HG03060 (cell line): ENCODE measurements around the gene ACOT7.

Experiments
- ATAC-seq: cut with Tn5 transposase; IDR thresholded peaks from one replicate; pipeline ENCODE4 v1.9.1; 2021; ENCODE audit warnings: low read depth, moderate number of reproducible peaks; ENCODE audit not compliant: unreplicated experiment

Gene ACOT7

DNA sequence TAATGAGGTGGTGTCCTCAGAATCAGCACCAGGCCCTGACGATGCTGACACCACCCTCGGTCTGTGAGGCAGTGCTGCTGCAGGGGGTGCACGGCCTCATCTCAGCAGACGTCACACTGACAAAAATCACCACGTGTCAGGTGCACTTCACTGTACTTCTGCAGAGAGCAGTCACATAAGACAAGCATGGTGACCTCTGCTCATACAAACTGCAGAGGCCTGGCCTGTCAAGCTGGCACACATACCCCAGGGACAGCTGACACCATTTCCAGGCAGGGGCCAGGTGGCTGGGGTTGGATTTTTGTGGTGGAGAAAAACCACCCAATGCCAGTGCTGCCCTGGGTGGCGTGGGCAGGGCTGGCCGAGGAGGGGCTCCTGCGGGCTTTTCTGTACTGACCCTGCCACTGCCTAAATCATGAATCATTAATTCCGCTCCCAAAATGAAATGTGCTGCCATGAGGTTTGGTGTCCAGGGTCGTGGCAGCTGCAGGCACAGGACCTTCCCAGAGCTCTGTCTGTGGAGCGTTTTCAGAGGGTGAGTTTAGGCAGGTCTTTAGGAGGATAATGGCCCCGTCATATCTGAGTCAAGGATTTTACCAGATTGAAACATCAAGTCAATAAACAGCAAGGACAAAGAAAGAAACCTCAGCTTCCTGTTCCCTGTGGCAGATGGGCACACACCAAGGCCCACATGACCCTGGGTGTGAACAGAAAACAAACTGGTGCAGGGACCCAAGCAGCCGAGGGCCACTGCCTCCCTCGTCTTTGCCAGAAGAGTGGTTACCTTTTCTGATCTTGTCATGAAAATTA lies 99.3 kb downstream of the ACOT7 start:
- no peak for ATAC-seq

DNA sequence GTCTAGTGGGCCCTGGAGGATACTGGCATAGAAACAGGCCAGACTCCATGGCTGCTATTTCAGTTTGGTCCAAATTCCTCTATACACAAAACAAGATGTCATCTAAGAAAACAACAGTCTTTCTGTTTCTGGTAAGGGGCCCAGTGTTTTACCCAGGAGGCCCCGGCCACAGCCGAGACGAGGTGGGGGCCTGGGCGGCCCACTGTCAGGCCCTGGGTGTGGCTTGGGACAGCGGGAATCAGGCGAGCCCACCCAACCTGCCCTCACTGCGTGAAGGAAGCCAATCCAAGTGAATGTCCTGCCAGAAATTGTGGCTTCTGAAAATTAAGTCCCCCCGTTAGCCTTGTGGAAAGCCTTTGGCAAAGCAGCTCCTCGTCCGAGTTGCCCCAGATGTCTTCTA lies 101.5 kb downstream of the ACOT7 start:
- ATAC-seq = no peak

DNA sequence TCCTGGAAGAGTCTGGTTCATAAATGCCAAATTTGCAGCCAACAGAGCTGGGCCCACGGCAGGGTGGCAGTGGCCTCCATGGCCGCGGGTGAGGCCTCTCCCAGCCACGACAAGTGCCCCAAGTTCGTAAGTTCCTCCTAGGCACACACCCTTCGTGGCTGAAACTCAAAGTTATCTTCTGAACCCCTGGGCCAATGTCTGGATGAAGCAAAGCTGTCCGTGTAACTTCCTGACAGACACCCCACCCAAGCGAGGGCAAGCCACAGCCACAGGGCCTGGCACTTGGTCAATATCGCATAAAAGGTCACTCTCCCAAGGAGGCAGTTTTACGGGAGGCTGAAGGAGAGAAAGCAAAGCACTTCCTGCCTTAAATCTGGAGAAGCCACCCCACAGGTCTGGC lies 104.9 kb downstream of the ACOT7 start:
- ATAC-seq = no peak

DNA sequence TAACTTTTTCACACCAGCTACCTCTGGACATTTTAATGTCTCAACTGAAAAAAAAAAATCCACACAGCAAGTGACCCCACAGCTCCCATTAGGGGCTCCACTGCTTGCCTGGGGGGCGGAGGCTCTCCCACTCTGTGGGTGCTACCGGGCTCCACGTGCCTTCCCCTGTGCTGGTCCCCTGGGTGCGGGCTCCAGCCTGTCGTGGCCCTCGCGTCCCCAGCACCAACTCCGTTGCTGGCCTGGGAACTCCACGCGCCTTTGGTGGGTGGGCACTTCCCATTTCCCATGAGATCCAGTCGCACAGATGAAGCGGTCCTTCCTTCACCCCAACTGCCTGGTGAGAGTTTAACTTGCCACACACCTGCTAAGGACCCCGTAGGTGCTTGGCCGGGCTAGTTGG lies 105.5 kb downstream of the ACOT7 start:
- ATAC-seq = no peak

DNA sequence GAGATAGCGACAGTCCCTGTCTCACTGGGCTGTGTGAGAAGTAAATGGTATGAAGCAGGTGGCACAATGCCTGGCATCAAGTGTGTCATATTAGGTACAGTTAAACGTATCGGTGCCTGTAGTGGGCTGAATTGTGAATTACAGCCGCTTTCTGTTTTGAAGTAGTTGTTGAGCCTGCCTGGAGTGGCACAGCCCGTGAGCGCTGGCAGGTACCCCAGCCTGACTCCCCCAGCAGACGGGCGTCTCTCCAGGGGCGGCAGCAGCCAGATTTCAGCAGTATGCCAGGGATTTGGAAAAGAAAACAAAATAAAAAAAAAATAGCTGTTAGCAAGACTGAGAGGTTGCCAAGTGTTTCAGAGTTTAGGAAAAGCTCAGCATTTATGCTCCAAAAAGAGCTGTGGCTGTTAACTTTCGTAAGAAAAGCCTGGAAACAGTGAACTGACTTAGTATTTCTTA lies 106.1 kb downstream of the ACOT7 start:
- no peak for ATAC-seq

DNA sequence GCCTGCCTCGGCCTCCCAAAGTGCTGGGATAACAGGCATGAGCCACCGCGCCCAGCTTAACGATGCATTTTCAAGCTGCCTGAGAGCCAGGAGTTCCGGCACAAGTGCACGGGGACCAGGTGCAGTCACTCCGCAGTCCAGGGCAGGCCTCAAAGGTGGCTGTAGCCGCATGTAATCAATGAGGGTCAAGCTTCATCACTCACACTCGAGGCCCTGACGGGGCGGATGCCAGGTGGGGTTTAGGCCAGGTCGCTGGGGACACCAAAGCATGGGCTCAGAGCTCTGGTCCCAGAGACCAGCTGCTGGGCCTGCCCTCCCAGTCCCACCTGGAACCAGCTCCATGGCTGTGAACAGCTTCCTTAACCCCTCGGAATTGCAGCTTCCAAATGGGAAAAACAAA lies 106.5 kb downstream of the ACOT7 start:
- ATAC-seq = no peak

DNA sequence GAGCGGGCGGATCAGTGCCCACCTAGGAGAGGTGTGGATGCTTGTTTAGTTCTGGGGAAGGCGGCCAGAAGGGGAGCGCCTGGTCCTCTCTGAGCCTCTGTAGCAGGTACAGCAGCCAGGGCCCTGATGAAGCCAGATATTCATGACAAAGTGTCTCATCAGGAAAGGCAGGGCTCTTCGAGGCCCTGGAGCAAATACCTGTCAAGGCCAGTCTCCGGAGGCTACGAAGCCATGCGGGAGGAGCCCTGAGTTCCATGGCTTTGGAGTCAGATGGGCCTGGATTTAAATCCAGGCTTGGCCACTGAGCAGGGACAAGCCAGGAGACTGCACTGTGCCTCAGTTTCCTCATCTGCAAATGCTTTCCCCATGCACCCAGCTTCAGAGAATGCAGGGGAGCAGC lies 107.3 kb downstream of the ACOT7 start:
- no peak for ATAC-seq

DNA sequence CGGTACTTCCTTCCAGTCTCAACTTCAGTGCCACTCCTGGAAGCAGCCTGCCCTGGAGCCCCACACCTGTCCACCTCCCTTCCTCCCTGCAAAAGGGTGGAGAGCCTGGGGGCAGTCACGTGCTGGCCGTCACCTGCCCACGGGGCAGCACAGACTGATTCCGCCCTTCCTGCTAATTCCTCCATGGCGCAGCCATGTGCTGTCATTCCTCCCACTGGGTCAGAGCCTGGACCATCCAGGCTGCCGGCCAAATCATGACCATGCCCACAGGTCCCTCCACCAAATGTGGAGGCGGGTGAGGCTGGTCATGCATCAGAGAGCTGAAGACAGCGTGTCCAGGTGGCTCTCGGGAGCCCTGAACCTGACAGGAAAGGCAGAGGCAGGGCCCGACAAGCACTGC lies 108.2 kb downstream of the ACOT7 start:
- no peak for ATAC-seq

DNA sequence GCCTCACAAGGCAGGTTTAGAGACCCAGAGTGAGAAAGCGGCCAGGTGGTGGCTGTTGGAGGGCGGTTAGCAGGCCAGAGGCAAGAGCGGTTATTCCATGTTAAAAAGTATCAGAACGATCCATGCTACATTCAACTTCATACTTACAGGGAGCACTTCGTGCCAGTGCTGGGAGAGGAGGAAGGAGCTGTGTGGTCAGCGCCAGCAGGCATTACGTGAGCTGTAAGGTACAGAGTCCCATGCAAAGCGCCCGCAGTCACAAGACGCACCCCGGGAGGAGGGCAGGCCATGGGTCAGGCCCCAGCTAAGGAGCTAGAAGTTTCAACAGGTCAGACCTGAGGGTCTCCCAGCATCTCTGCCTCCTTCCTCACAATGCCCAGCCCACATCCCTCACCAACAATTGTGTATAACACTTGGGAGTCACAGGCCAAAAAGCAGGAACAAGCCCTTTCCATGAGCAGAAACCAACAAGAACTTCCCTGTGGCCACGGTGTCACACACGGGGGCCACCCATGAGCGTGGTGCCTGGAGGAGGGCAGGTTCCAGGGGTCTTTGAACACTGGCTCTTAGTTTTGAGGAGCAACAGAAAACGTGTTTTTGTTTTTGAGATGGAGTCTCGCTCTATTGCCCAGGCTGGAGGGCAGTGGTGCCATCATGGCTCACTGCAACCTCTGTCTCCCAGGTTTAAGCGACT lies 110.8 kb downstream of the ACOT7 start:
- ATAC-seq = no peak

DNA sequence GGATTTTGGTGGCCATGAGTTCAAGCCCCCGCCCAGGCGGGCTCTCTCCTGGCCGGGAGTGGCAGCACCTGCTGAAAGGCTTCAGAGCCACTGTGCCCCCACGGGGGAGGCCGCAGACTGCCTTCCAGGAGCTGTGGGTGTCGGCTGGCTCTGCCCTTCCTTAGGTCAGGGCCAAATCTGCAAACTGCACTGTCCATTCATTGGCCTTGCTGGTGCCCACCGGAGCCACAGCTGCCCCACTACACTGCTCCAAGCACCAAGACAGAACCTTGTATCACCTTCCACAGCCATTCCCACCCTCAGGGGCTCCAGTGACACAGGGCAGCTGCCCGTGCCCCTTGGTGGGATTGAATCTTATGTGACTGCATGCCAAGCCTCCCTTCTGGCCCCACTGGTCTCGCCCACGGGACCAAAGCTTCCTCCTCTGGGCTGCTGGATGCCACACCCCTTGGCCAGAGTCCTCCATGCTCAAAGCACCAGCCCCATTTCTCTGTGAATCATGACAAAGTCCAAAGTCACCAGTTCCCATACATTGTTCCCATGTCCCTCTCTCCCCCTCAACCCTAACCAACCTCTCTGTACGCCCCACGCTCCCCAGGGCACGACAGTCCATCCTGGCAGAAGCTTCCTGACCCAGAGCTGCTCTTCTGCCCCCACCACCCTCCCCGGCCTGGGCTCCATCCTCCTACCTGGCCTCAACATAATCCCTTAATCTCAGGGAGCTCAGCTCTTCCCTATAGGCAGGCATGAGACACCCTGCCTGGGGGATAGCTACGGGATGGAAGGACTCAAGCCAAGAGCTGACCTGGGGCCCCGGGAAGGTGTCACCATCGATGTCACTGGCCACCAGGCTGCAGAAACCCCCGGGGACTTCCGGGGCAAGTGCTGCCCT lies 111.8 kb downstream of the ACOT7 start:
- ATAC-seq = no peak

DNA sequence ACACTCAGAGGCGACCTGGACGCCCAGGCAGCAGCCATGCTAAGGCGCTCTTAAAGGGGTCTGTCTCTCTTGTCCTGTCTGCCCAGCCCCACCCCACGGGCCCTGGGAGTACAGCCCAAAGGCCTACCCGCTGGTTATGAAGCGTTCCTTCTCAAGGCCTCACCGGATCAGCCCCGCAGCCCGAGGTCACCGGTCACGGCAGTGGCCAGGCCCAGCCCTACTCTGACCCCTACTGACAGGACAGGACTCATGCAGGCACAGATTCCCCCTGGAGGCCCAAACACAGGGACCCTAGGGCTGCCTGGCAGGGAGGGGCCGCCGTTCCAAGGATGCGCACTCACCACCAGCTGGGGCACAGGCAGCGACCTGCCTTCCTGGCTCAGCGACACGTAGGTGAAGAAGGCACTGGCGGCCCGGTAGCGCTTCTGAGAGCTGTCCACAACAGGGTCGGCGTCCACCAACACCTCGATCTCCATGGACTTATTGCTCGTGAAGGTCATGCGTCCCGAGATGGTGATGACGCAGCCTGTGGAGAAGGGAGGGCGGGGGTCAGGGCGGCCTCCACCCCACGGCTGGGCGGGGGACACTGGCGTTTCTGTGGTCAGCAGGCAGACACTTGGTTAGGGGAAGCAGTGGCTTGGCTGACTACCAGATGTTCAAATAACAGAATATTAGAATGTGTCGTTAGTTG lies 112.7 kb downstream of the ACOT7 start:
- ATAC-seq = no peak

DNA sequence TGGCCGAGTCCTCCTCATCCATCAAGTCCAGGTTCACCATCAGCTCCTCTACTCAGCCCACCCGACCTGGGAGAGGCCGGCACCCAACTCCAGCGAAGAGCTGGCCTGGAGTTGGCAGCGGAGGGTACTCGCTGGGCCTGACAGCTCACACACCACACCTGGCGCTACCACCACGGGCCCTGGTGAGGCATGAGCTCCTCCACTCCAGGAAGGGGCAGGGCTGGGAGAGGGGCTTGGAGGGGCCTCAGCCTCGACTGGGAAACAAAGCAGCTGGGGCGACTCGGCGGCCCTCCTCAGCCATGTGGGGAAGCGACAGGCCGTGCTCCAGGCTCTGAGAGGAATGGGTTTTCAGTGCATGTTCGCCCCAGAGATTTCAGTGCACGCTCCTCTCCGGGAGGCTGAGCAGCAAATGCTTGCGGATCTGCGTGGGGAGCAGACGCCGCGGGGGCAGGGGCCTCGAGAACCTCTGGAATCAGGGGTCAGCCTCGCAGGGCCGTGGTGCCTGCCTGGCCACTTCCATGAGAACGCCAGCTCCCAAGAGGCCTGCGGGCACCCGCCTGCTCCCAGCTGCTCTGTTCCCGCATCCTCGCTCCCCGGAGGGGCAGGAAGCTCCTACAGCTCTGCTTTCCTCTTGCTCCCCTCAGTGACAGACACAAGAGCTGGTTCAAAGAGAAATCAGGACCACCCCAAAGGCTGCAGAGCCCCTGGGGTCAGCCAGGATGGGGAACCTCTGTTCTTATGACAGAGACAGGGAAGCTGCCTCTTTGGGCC lies 113.8 kb downstream of the ACOT7 start:
- ATAC-seq = no peak

DNA sequence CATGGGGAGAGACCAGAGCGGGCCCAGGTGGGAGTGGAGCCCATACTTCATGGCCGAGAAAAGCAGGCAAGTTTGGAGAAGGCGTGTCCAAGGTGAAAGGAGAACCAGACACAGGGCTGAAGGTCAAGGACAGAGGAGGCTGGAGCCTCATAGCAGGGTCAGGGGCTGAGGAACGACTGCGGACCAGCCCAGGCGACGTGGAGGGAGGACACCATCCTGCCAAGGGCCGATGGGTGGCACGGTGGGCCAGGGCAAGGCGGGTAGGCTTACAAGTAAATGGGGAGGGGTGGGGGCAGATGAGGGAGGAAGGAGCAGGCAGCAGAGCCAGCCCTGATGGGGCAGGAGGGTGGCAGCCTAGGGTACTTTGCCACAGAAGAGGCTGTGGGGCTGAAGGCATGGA lies 114.5 kb downstream of the ACOT7 start:
- no peak for ATAC-seq

DNA sequence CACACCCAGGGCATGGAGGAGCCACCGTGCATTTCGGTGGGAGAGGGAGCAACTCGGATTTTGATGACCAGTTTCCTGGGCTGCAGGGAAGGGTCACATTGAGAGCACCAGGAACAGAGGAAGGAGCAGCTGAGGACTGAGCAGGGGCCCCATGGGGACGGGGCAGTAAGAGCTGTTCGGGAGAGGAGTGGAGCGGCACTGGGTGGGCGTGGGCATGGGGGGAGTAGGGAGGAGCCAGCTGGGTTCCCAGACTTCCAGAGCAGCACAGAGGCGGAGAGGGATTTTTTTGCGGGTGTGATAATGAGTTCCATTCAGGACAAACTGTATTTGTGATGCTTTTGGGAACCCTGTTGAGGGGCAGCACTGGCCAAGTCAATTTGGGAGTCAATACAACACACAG lies 115.3 kb downstream of the ACOT7 start:
- no peak for ATAC-seq

DNA sequence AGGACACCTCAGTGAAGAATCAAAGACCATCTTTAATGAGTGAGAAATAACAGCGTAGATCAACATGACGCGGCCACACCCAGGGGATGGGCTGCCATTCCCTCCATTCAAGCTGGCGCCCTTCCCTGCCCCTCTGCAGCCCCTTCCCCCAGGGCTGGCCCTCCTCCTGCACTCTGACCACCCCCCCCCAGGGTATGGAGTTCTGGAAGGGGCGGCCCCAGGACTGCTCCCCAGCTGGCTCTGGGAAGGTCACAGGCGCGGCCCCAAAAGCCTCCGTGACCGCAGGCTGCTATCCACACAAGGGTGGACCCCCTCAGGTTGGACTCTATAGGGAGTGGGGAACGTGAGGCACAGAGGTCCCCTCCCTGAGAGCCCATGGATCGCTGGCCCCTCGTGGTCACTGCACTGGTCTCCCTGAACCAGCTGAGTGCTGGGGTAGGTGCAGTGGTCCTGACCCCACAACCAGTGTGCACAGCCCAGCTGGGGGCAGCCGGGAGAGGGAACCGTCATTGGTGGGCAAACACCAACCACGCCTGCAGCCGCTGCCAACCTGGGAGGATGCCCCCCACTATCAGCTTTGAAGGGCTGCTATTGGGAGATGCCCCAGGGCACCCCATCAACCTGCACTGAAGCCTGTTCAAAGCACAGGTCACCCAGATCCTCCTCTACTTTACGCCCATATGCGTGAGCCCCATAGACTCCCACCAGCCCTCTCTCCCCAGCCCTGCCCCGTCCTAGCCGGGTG lies 116.6 kb downstream of the ACOT7 start:
- ATAC-seq = no peak

DNA sequence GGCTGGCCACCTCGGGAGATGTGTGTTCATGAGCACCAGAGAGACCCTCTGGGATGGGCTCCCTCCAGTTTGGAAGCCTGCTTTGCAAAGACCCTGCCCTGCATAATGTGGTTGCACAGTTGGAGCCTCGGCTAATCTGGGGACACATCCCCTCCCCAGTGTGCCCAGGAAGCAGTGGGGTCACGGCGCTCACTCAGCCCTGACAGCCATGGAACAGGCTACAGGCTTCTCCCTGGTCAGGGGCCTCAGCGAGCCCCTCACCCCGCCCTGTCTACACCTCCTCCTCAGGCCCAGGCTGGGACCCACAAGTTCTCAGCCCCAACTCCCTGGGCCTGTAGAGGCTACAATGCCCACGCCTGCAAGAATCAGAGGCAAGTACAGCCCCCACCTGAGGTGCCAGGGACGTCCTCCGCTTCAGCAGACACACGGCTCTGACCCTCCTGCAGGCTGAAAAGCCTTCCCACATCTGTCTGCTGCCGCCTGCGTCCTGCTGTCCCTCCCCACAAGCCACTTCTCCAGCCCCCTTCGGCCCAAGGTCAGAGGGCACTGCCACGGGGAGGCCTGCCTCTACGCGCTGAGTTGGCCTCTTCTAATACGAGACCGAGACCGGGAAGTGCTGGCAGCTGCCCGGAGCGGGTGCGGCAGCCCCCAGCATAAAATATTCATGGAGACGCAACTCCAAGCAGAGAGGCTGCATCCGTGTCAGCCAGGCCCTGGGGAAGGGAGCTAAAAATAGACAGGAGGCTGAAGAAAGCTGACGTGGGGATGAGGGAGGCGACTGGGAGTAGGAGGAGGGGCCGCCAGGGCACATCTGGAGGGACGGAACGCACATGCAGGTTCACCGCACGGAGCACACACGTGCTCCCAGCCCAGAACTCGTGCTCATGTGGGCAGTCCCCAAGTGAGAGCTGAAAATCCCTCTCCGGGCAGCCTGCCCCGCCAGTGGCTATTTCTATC lies 117.5 kb downstream of the ACOT7 start:
- ATAC-seq = no peak

DNA sequence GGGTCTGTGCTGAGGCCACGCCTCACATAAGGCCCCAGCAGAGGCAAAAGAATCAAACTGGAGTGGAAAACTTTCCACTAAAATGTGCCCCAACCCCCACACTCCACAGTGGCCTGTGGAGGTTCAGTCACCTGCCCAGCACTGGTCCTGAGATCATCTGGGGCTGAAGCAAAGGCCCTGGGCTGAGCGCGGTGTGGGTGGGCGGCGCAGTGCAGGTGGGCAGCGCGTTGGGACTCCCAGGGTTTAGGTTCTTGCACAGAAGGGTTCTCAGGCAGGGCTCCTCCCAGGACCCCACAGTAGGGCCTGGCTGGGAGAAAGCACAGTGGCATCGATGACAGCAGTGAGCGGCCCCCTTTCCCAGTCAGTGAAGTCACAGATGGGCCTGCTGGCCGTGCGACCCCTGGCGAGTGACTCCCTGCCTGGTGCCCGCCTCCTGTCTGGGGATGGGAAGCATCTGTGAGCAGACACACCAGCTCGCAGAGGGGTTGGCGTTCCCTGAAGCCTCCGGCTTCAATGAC lies 118.9 kb downstream of the ACOT7 start:
- no peak for ATAC-seq

DNA sequence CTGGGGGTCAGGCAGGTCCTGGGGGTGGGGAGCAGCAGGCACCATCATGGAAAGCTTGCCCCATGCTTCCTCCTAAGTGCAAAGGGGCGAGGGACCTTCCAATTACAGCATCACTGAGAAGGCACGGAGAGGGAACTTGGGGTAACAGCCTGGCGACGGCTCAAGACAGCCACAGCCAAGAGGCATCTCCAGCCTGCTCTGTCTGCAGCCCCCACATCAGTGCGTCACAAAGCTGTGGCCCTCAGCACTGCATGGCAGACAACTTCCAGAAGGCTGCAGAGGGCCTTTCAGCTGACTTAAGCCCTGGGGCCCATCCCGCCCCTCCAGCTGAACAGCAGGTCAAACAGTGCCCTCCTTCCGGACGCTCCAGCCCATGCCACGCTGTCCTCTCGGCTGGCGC lies 119.5 kb downstream of the ACOT7 start:
- no peak for ATAC-seq
